SJCRH30 (cell line): ENCODE results near the gene CCL22. TPM values are rescaled to one million over a fixed set of nuclear protein-coding genes. Genes with fewer than 3 reads are reported as not detected.
"Not testable (repeated sequence)": the region's sequence is repeated elsewhere in the genome, so short reads cannot be mapped to it uniquely, and the experiment has no call there.

ENCODE experiments used
- DNase-seq, 2 experiments: peaks; one replicate each; pipeline ENCODE4 v3.0.0-alpha.2; 2015 to 2020
- H3K27ac ChIP-seq: fragments of 250-450 bp; sonication (Bioruptor Pico); 2 replicates; pipeline ENCODE4 v1.5.1; 2020; ENCODE audit warnings: mild to moderate bottlenecking, moderate library complexity
- H3K27me3 ChIP-seq: fragments of 250-450 bp; sonication (Bioruptor Pico); 2 replicates; pipeline ENCODE4 v1.5.1; 2020; ENCODE audit warnings: mild to moderate bottlenecking, moderate library complexity
- H3K36me3 ChIP-seq: fragments of 250-450 bp; sonication (Bioruptor Pico); 2 replicates; pipeline ENCODE4 v1.5.1; 2020; ENCODE audit warnings: mild to moderate bottlenecking, moderate library complexity
- H3K4me1 ChIP-seq: fragments of 250-450 bp; sonication (Bioruptor Pico); 2 replicates; pipeline ENCODE4 v1.5.1; 2020; ENCODE audit warnings: mild to moderate bottlenecking, moderate library complexity
- H3K4me3 ChIP-seq: fragments of 250-450 bp; sonication (Bioruptor Pico); 2 replicates; pipeline ENCODE4 v1.5.1; 2020; ENCODE audit warnings: mild to moderate bottlenecking, moderate library complexity
- H3K9me3 ChIP-seq: fragments of 250-450 bp; sonication (Bioruptor Pico); replicated peaks from 2 replicates; pipeline ENCODE4 v1.5.1; 2020; ENCODE audit warnings: mild to moderate bottlenecking, moderate library complexity
- total RNA-seq: library from RNA; depleted of rRNA; stranded (reverse); fragments of >200 nt; shearing (Covaris generic); gene quantifications from 2 replicates; pipeline ENCODE4 v1.2.3, GENCODE V29; 2014

CCL22 gene
- total RNA-seq, 1 experiment from 2014 or later, result not detected

GRCh38 chr16:57341062-57341440 is 17.5 kb upstream of the CCL22 start:
- no peak for DNase-seq
- Histone ChIP-seq H3K4me3 (no peak overlapping the region), H3K9me3 (0 out of 2 replicates have a peak, but pooled peaks cover 4% of the 10 kb centered on the region), H3K36me3 (no peaks in the 10 kb centered on the region), H3K4me1 (peaks cover 14% of the 10 kb centered on the region), H3K27ac (no peak overlapping the region), H3K27me3 (no peaks in the 10 kb centered on the region)

- DNase-seq, result peak; percentile 23 to 50
- Histone ChIP-seq H3K4me1 (peaks cover 14% of the 10 kb centered on the region), H3K9me3 (0 out of 2 replicates have a peak, but pooled peaks cover 4% of the 10 kb centered on the region), H3K27ac (no peak overlapping the region), H3K36me3 (no peaks in the 10 kb centered on the region), H3K4me3 (no peak overlapping the region), H3K27me3 (no peaks in the 10 kb centered on the region)
Observed at GRCh38 chr16:57341441-57342303, 16.9 kb upstream of the CCL22 start.

- not testable (repeated sequence) for H3K36me3 ChIP-seq, H3K27ac ChIP-seq, H3K4me3 ChIP-seq, H3K9me3 ChIP-seq, H3K27me3 ChIP-seq, DNase-seq
- peaks cover 14% of the 10 kb centered on the region for H3K4me1 ChIP-seq
Observed at GRCh38 chr16:57342606-57343005, 16.0 kb upstream of the CCL22 start.

- peaks cover 14% of the 10 kb centered on the region for H3K4me1 ChIP-seq
- H3K27ac ChIP-seq, result no peak overlapping the region
- no peaks in the 10 kb centered on the region for H3K36me3 ChIP-seq
- no peaks in the 10 kb centered on the region; the same call in 1 of the 2 replicates for H3K9me3 ChIP-seq
- DNase-seq, result no peak
- no peak overlapping the region for H3K4me3 ChIP-seq
- H3K27me3 ChIP-seq, result no peaks in the 10 kb centered on the region
Observed at GRCh38 chr16:57343221-57343620, 15.4 kb upstream of the CCL22 start.

- not testable (repeated sequence) for H3K36me3 ChIP-seq, DNase-seq, H3K27me3 ChIP-seq, H3K4me3 ChIP-seq, H3K9me3 ChIP-seq, H3K27ac ChIP-seq
- H3K4me1 ChIP-seq, result peaks cover 14% of the 10 kb centered on the region
Observed at GRCh38 chr16:57344094-57344493, 14.5 kb upstream of the CCL22 start.

GRCh38 chr16:57345021-57345420 is 13.6 kb upstream of the CCL22 start:
- Histone ChIP-seq H3K4me3 (no peak overlapping the region), H3K36me3 (no peaks in the 10 kb centered on the region), H3K4me1 (peaks cover 14% of the 10 kb centered on the region), H3K27ac (no peak overlapping the region), H3K27me3 (no peaks in the 10 kb centered on the region), H3K9me3 (peaks cover 3% of the 10 kb centered on the region; the same call in 1 of the 2 replicates)
- no peak for DNase-seq

- Histone ChIP-seq H3K36me3 (no peaks in the 10 kb centered on the region), H3K9me3 (peaks cover 3% of the 10 kb centered on the region; the same call in 1 of the 2 replicates), H3K27me3 (no peaks in the 10 kb centered on the region), H3K27ac (no peak overlapping the region), H3K4me3 (no peak overlapping the region), H3K4me1 (peaks cover 14% of the 10 kb centered on the region)
- no peak for DNase-seq
Observed at GRCh38 chr16:57345666-57346204, 12.8 kb upstream of the CCL22 start.

GRCh38 chr16:57347858-57348257 is 10.7 kb upstream of the CCL22 start:
- no peaks in the 10 kb centered on the region for H3K27me3 ChIP-seq
- no peak for DNase-seq
- H3K27ac ChIP-seq, result no peak overlapping the region
- no peak overlapping the region for H3K4me3 ChIP-seq
- no peaks in the 10 kb centered on the region for H3K36me3 ChIP-seq
- no peaks in the 10 kb centered on the region for H3K4me1 ChIP-seq
- peaks cover 3% of the 10 kb centered on the region; the same call in 1 of the 2 replicates for H3K9me3 ChIP-seq

GRCh38 chr16:57348327-57348726 is 10.3 kb upstream of the CCL22 start:
- H3K36me3 ChIP-seq, result no peaks in the 10 kb centered on the region
- H3K4me1 ChIP-seq, result no peaks in the 10 kb centered on the region
- no peaks in the 10 kb centered on the region for H3K27me3 ChIP-seq
- H3K4me3 ChIP-seq, result no peak overlapping the region
- no peak for DNase-seq
- peaks cover 3% of the 10 kb centered on the region; the same call in 1 of the 2 replicates for H3K9me3 ChIP-seq
- no peak overlapping the region for H3K27ac ChIP-seq

- DNase-seq, result no peak
- H3K27me3 ChIP-seq, result 0 out of 2 replicates have a peak, but pooled peaks cover 2% of the 10 kb centered on the region
- H3K36me3 ChIP-seq, result no peaks in the 10 kb centered on the region
- no peaks in the 10 kb centered on the region for H3K4me1 ChIP-seq
- no peak overlapping the region for H3K4me3 ChIP-seq
- peaks cover 3% of the 10 kb centered on the region; the same call in 1 of the 2 replicates for H3K9me3 ChIP-seq
- no peak overlapping the region for H3K27ac ChIP-seq
Observed at GRCh38 chr16:57349212-57350031, 9.2 kb upstream of the CCL22 start.

- no peaks in the 10 kb centered on the region for H3K4me1 ChIP-seq
- DNase-seq, result no peak
- H3K27ac ChIP-seq, result no peak overlapping the region
- 0 out of 2 replicates have a peak, but pooled peaks cover 2% of the 10 kb centered on the region for H3K27me3 ChIP-seq
- H3K4me3 ChIP-seq, result no peak overlapping the region
- no peaks in the 10 kb centered on the region for H3K36me3 ChIP-seq
- H3K9me3 ChIP-seq, result peaks cover 3% of the 10 kb centered on the region; the same call in 1 of the 2 replicates
Observed at GRCh38 chr16:57352636-57353047, 5.9 kb upstream of the CCL22 start.

- no peaks in the 10 kb centered on the region for H3K36me3 ChIP-seq
- H3K27me3 ChIP-seq, result 0 out of 2 replicates have a peak, but pooled peaks cover 2% of the 10 kb centered on the region
- no peaks in the 10 kb centered on the region for H3K4me1 ChIP-seq
- H3K9me3 ChIP-seq, result no peaks in the 10 kb centered on the region
- DNase-seq, result no peak
- H3K4me3 ChIP-seq, result no peak overlapping the region
- H3K27ac ChIP-seq, result no peak overlapping the region
Observed at GRCh38 chr16:57354311-57354710, 4.3 kb upstream of the CCL22 start.

GRCh38 chr16:57355898-57356414 is 2.6 kb upstream of the CCL22 start:
- no peak overlapping the region for H3K27ac ChIP-seq
- DNase-seq, result no peak

GRCh38 chr16:57356547-57356946 is 2.0 kb upstream of the CCL22 start:
- no peak overlapping the region for H3K4me3 ChIP-seq

More at GRCh38 chr16:57355898-57356414, 2.6 kb upstream of the CCL22 start:
- Histone ChIP-seq H3K27me3 (0 out of 2 replicates have a peak, but pooled peaks cover 2% of the 10 kb centered on the region), H3K4me3 (no peak overlapping the region), H3K4me1 (no peaks in the 10 kb centered on the region), H3K36me3 (no peaks in the 10 kb centered on the region), H3K9me3 (no peaks in the 10 kb centered on the region)

More at GRCh38 chr16:57356547-57356946, 2.0 kb upstream of the CCL22 start:
- Histone ChIP-seq H3K36me3 (no peaks in the 10 kb centered on the region), H3K9me3 (no peaks in the 10 kb centered on the region), H3K27me3 (0 out of 2 replicates have a peak, but pooled peaks cover 2% of the 10 kb centered on the region), H3K4me1 (no peaks in the 10 kb centered on the region), H3K27ac (no peak overlapping the region)
- DNase-seq, result no peak
